Measurements from ENCODE around the gene LST1.
"Not testable (repeated sequence)": the region's sequence is repeated elsewhere in the genome, so short reads cannot be mapped to it uniquely, and the experiment has no call there.

The LST1 gene

GRCh38 chr6:31581434-31582229, 4.4 kb upstream of the LST1 start:
- DNase-seq = no peak

GRCh38 chr6:31582230-31582643, 3.8 kb upstream of the LST1 start, which contains the start of gene LTB:
Gene LTB (minus strand): TSS chr6:31582424. CDS start chr6:31582417, 7 bp downstream.
- DNase-seq = peak; percentile 76 to 82

GRCh38 chr6:31585491-31585890, 586 bp upstream of the LST1 start:
- DNase-seq = peak; percentile 54 to 76

DNA sequence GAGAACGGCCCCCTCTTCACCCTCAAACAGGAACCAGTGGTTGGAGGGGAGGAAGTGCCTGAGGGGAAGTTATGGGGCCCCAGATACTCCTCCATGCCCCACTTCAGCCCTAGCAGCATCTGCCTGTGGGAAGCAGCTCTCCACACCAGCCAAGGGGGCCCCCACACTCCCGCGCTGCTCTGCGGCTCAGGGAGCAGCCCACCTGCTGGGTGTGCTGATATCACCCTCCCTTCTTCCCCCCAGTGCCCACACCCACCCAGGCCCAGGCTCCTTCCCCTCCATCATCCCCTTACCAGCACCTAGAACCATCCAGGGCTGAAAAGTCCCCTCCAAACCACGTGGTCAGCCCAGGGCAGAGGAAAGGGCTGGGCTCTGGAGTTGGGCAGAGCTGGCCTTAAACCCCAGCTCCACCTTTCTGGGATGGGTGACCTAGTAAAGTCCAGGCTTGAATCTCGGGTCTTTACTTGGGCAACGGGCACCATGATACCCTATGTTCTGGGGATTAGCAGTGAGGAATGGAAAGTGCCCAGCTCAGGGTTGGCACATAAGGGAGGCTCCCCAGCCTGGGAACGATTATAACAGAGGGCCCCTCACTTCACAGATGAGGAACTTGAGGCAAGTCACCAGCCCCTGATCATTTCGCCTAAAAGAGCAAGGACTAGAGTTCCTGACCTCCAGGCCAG, 663 bp downstream of the LST1 start:
- peak; percentile 46 to 53 for DNase-seq

GRCh38 chr6:31587791-31588777, 2.0 kb downstream of the LST1 start:
- peak in 1 of 2 donors; percentile 28 for DNase-seq

GRCh38 chr6:31588871-31589650, 3.0 kb downstream of the LST1 start:
- no peak for DNase-seq

DNA sequence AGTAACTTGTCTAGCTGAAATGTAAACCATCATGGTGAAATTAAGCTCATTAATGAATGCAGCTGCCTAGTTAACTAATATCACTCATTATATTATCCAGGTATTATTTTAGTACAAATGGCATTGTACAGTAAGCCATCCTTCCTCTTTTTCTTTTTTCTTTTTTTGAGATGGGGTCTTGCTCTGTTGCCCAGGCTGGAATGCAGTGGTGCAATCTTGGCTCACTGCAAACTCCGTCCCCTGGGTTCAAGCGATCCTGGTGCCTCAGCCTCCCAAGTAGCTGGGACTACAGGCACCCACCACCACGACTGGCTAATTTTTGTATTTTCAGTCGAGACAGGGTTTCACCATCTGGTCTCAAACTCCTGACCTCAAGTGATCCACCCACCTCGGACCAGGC, 4.6 kb downstream of the LST1 start:
- DNase-seq = not testable (repeated sequence)

DNA sequence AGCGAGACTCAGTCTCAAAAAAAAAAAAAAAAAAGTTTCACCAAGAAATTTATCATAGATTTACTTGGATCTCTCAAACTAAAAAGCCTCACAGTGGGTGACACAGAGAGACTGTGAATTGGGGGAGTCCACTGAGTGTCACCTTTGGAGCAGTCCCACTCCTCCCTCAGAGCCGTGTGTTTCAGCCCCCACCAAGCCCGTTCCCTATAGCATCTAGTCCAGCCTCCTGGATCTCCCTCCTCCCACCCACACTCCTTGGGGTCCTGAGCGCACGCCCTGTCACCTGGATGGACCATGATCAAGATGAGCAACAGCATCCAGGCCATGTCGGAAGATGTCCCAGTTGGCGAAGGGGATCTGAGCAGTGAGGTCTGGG, 6.3 kb downstream of the LST1 start:
- no peak for DNase-seq

DNA sequence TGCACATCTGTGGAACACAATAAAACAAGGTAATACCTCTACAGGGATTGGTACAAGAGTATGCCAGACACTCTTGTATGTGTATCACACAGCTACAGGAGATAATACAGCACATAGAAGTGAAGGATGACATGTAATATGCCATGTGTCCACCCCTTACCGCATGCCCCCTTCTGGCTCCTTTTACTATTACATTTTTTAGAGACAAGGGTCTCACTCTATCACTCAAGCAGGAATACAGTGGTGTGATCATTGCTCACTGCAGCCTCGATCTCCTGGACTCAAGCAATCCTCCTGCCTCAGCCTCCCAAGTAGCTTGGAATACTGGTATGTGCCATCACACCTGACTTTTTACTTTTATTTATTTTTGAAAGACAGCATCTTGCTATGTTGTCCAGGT, 10.9 kb downstream of the LST1 start:
- DNase-seq = peak; percentile 67 to 85

GRCh38 chr6:31607317-31607716, 21.2 kb downstream of the LST1 start:
- DNase-seq = no peak

DNA sequence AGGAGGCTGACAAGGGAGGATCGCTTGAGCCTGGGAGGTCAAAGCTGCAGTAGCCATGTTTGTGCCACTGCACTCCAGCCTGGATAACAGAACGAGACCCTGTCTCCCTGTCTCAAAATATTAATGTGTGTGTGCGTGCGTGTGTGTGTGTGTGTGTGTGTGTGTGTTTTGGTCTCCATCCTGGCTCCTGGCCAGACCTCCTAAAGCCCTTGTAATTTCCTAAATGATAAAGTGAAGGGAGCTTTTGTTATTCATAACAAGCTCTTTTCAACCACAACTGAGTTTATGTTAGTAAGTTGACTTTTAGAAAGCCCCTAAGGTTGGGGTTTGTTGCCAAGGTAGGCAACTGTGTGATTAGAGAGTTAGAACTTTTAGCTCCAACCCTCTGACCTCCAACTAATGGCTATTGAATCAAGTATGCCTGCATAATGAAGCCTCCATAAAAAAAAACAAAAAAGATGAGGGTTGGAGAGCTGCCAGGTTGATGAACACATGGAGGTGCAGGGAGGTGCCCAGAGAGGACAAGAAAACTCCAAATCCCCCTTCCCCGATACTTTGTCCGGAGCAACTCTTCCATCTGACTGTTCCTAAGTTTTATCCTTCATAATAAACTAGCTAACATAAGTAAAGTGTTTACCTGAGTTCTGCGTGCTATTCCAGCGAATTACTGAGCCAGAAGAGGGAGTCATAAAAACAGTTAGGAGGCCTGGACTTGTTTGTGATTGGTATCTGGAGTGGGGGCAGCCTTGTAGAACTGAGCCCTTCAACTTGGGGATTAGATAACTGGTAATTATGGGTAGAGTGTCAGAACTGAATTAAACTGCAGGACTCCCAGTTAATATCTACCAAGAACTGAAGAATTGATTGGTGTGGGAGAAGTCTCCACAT, 23.7 kb downstream of the LST1 start:
- no peak for DNase-seq

DNA sequence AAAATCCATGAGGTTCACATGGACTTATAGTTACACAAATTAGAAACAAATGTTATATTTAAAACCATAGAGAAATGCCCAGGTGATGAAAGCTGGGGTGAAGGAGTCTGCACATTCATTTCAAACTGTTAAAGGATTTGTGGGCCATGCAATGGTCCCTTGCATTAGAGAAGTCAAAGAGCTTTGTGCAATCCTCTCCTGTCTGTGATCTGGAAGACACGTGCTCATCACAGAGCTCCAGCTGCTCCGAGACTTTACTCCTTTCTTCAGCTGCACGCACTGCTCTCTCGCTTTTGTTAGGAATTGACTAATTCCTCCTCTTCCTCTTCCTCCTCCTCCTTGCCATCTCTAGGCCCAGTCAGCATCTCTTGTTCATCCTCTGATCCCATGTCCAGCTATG, 24.9 kb downstream of the LST1 start:
- no peak for DNase-seq

DNA sequence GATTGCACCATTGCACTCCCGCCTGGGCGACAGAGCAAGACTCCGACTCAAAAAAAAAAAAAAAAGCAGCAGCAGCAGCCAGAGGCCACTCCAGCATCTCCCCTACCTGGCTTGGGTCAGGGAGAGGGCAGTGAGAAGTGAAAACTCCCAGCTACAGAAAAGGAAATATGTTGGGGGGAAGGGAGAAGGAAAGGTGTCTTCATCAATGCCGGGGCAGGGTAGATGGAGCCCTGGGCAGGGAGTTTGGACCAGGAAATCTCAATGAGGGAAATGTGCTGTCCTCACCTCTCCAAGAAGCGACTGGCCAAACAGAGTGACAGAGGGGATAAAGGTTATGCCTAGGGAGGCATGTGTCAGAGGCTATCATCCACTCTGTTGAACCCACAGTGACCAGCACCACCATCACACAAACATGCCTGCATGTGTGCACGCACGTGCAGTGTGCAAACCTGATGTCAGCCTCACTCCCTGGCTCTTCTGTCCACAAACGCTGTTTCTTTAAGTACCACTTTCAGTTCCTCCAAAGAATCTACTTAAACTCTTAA, 28.1 kb downstream of the LST1 start:
- DNase-seq = peak in 1 of 2 donors; percentile 18

- peak in 1 of 2 donors; percentile 32 for DNase-seq
Observed at GRCh38 chr6:31614684-31615578, 28.9 kb downstream of the LST1 start, which contains the start of gene AIF1. Gene AIF1 (plus strand): TSS chr6:31615234. CDS start chr6:31615330, 96 bp downstream.

DNA sequence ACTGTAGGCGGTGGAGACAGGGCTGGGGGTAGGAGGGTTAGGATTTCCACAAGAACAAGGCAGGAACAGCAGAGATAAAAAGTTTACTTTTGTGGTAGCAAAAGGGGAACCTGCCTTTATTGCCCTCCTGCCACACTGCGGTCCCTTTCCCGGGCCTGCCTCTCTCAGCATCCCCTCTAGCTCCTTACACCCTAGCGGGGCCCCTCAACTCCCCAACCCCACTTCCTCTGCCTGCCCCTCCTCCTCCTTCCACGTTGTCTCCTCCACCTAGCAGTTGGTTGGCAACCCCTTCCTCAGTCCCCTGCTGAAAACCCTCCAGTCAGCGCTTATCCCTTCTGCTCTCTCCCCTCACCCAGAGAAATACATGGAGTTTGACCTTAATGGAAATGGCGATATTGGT, 29.7 kb downstream of the LST1 start:
- DNase-seq = no peak

DNA sequence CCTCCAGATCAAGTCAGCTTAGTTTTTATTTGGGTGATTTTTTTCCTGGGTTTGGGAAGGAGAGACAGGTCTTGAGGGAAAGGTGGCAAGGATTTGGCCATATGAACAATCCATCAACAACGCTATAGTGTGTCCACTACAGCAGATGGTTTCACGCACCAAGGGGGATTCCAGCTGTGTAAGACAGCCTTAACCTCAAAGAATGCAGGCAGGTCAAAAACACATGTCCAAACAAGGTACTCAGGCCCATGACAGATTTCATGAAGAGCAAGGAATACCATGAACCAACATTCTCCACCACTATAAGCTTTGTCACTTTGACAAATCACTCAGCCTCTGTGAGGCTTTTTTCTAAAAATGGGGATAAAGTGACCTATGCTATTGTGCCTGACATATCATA, 30.9 kb downstream of the LST1 start:
- DNase-seq = no peak

DNA sequence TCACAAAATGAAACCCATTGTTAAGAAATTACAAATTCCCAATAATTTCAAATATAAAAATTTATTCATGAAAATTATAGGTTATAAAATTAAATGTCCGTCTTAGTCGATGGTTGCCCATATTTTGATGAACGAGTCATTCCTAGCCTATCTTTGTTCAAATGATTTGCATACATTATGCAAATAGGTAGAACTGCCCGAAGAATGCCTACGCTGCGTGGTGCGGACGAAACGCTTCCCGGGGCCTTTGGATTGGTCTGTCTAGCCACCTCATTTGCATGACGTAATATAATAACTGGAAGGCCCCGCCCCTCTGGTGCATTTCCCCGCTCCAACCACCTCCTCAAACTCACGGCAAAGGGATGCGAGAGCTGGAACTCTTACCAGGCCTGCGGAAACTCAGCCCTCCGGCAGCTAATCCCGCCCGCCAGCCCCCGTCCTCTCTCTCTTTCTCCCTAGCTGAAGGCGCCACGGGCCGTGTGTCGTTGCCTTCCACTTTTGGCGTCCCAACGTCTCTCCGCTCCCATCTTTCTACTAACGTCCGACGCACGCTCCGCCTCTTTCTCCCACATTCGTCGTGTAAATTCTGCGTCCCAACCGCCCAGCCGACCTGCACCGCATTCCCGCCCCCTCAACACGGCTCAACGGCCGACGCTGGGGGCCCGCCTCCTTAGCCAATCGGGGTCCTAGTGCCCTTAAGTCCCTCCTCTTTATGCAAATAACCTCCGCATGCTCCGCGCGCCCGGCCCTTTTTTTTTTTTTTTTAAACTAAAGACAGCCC, 33.9 kb downstream of the LST1 start:
- DNase-seq = peak; percentile 98 to 99

DNA sequence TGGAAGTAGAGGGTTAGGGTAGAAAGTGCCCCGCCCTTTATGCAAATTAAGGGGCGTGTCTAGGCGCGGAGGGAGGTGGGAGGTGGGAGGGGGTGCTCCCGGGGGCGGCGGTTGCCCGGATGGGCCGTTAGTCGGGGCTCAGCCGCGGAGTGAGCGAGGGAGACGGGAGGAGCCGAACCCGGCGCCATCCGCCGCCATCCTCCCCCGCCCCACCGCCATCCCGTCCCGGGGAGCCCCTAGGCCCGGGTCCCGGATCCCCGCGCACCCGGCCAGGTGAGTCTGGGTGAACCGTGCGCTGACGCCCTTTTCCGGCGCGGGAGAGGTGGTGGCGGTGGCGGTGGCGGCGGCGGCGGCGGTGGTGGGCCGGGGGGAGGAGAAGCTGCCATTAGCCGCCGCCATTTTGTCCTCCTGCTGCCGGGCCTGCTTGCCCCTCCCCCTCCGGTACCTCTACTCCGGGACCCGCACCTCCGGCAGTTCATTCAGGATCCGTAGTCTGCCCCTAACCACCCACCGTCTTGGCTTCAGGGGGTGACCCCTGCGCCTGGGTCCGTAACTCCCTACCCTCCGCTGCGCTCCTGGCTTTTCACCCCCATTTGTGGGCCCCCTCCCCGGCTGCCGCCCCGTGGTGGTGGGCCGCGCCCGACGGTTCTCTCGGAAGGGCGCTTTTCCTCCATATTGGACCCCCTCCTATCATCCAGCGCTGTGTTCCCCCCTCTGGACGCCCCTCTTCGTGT, 34.7 kb downstream of the LST1 start, which contains the start of gene PRRC2A:
Gene PRRC2A (plus strand): TSS at position 130 of the 734 bp plus-strand sequence. CDS start 2,075 bp downstream, outside the sequence.
- DNase-seq = no peak

Measured in CD4-positive, alpha-beta T cell treated with Interferon alpha-2 for 1 hour (primary cell).